ENCODE results near the gene MTG2.

DNA sequence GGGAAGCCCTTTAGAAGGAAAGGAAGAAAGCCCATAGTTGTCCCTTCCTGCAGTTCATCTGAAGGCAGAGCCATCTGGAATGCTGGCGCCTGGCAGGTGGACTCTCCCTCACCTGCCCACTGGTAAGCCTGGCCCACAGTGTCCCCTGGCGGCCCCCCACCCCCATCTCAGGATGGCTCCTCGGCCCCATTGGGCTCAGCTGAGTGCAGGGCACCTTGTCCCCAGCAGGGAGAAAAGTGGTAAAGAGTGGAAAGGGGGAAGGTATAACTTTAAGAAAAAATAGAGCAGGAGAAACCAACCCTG lies 26.6 kb upstream of the MTG2 start:
- TF ChIP-seq, protein P1, sequence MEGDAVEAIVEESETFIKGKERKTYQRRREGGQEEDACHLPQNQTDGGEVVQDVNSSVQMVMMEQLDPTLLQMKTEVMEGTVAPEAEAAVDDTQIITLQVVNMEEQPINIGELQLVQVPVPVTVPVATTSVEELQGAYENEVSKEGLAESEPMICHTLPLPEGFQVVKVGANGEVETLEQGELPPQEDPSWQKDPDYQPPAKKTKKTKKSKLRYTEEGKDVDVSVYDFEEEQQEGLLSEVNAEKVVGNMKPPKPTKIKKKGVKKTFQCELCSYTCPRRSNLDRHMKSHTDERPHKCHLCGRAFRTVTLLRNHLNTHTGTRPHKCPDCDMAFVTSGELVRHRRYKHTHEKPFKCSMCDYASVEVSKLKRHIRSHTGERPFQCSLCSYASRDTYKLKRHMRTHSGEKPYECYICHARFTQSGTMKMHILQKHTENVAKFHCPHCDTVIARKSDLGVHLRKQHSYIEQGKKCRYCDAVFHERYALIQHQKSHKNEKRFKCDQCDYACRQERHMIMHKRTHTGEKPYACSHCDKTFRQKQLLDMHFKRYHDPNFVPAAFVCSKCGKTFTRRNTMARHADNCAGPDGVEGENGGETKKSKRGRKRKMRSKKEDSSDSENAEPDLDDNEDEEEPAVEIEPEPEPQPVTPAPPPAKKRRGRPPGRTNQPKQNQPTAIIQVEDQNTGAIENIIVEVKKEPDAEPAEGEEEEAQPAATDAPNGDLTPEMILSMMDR (IDR thresholded peaks at IDR 0.05) = no peak
- TF ChIP-seq, protein P2, sequence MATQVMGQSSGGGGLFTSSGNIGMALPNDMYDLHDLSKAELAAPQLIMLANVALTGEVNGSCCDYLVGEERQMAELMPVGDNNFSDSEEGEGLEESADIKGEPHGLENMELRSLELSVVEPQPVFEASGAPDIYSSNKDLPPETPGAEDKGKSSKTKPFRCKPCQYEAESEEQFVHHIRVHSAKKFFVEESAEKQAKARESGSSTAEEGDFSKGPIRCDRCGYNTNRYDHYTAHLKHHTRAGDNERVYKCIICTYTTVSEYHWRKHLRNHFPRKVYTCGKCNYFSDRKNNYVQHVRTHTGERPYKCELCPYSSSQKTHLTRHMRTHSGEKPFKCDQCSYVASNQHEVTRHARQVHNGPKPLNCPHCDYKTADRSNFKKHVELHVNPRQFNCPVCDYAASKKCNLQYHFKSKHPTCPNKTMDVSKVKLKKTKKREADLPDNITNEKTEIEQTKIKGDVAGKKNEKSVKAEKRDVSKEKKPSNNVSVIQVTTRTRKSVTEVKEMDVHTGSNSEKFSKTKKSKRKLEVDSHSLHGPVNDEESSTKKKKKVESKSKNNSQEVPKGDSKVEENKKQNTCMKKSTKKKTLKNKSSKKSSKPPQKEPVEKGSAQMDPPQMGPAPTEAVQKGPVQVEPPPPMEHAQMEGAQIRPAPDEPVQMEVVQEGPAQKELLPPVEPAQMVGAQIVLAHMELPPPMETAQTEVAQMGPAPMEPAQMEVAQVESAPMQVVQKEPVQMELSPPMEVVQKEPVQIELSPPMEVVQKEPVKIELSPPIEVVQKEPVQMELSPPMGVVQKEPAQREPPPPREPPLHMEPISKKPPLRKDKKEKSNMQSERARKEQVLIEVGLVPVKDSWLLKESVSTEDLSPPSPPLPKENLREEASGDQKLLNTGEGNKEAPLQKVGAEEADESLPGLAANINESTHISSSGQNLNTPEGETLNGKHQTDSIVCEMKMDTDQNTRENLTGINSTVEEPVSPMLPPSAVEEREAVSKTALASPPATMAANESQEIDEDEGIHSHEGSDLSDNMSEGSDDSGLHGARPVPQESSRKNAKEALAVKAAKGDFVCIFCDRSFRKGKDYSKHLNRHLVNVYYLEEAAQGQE (IDR thresholded peaks at IDR 0.05; ENCODE audit: low read depth, low read length) = no peak
- TF ChIP-seq GABPA (IDR thresholded peaks at IDR 0.05; ENCODE audit: low read depth) (no peak), POLR2AphosphoS5 (IDR thresholded peaks at IDR 0.05; ENCODE audit: low read depth, low read length) (no peak), RFX5 (IDR thresholded peaks at IDR 0.05; ENCODE audit: low read length) (no peak), YY1 (IDR thresholded peaks at IDR 0.05; ENCODE audit: low read depth) (no peak), FOXJ3 (CRISPR knock-in tag; IDR thresholded peaks at IDR 0.05) (no peak), SMC3 (IDR thresholded peaks at IDR 0.05; ENCODE audit: low read depth, low read length) (no peak), EP300 (IDR thresholded peaks at IDR 0.05; ENCODE audit: borderline replicate concordance in 1 of 2, low read depth in 1 of 2, low read length in 1 of 2) (no peak)
- TF ChIP-seq, protein P3, sequence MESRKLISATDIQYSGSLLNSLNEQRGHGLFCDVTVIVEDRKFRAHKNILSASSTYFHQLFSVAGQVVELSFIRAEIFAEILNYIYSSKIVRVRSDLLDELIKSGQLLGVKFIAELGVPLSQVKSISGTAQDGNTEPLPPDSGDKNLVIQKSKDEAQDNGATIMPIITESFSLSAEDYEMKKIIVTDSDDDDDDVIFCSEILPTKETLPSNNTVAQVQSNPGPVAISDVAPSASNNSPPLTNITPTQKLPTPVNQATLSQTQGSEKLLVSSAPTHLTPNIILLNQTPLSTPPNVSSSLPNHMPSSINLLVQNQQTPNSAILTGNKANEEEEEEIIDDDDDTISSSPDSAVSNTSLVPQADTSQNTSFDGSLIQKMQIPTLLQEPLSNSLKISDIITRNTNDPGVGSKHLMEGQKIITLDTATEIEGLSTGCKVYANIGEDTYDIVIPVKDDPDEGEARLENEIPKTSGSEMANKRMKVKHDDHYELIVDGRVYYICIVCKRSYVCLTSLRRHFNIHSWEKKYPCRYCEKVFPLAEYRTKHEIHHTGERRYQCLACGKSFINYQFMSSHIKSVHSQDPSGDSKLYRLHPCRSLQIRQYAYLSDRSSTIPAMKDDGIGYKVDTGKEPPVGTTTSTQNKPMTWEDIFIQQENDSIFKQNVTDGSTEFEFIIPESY (IDR thresholded peaks at IDR 0.05; ENCODE audit: borderline replicate concordance, low read depth) = no peak
